Transverse colon (tissue), 4 donors: Measurements from ENCODE around the gene GPC5. TPM values are rescaled to one million over a fixed set of nuclear protein-coding genes. Genes with fewer than 3 reads are reported as not detected.

Experiments
- DNase-seq: peaks from one replicate; pipeline ENCODE4 v3.0.0-alpha.2; 2019
- H3K27ac ChIP-seq, 4 donors: fragments of 200-600 bp; sonication (generic); 2 replicates each; pipeline ENCODE4 v1.5.1; 2016 to 2018; ENCODE audit warnings: inconsistent platforms in 4 of 4
- H3K27me3 ChIP-seq: fragments of 200-600 bp; sonication (generic); 2 replicates; pipeline ENCODE4 v1.5.1; 2017; ENCODE audit warnings: inconsistent platforms
- H3K36me3 ChIP-seq, 4 donors: fragments of 200-600 bp; sonication (generic); 2 replicates each; pipeline ENCODE4 v1.5.1; 2017 to 2019; ENCODE audit warnings: inconsistent platforms in 4 of 4
- H3K4me1 ChIP-seq, 4 donors: fragments of 200-600 bp; sonication (generic); 2 replicates each; pipeline ENCODE4 v1.5.1; 2017 to 2020; ENCODE audit warnings: inconsistent platforms in 4 of 4
- H3K4me3 ChIP-seq, 4 donors: fragments of 200-600 bp; sonication (generic); 1 replicate in 1 of 4; 2 replicates in 3 of 4; pipeline versions ENCODE4 v1.5.1 to v1.6.1; 2017 to 2019; ENCODE audit warnings: inconsistent platforms in 4 of 4
- H3K9me3 ChIP-seq, 2 donors: fragments of 200-600 bp; sonication (generic); 2 replicates each; pipeline ENCODE4 v1.5.1; 2017 to 2019; ENCODE audit warnings: inconsistent platforms in 2 of 2
- CTCF ChIP-seq, 5 experiments: fragments of 200-600 bp in 3 of 5; fragments of 450-650 bp in 2 of 5; sonication (generic) in 3 of 5; IDR thresholded peaks; 1 replicate in 2 of 5; 2 replicates in 3 of 5; pipeline ENCODE4 v1.5.1; 2016 to 2017; ENCODE audit warnings: antibody characterized with exemption in 5 of 5, inconsistent platforms in 3 of 5, mild to moderate bottlenecking in 2 of 5, moderate library complexity in 1 of 5
- EP300 ChIP-seq: sonication (generic); formaldehyde crosslinking; IDR thresholded peaks from one replicate; pipeline ENCODE4 v1.6.1; 2017; ENCODE audit warnings: antibody characterized with exemption, low read depth
- POLR2A ChIP-seq: fragments of 450-650 bp; IDR thresholded peaks from one replicate; pipeline ENCODE4 v1.6.1; 2016; ENCODE audit warnings: antibody characterized with exemption, mild to moderate bottlenecking, moderate library complexity
- POLR2AphosphoS5 ChIP-seq, 3 donors: sonication (generic); formaldehyde crosslinking; IDR thresholded peaks; one replicate each; pipeline ENCODE4 v1.6.1; 2016; ENCODE audit warnings: antibody characterized with exemption in 3 of 3
- WGBS, 2 donors: methylation state at CpG; one replicate each; pipeline ENCODE4 v1.1.5; 2018; ENCODE audit warnings: low coverage in 1 of 2; 5-methylcytosine and 5-hydroxymethylcytosine counted together
- in situ Hi-C, 4 donors: fragments of 200-750 bp; cut with MboI; loops; one replicate each; pipeline versions ENCODE4 v1.15.0 to v1.15.1; 2017; ENCODE audit warnings: low sequenced_read_pairs in 3 of 4, low pct_ligation_motif_present in 1 of 4, low pct_unique_long_range_greater_than_20kb in 1 of 4
- intact Hi-C: fragments of 100-400 bp; cut with DNase I; formaldehyde crosslinking; loops from one replicate; pipeline ENCODE4 v1.15.1; 2023; ENCODE audit warnings: low total_unique reads
- total RNA-seq, 4 donors: library from RNA; depleted of rRNA; stranded (reverse); fragments of >200 nt; gene quantifications; one replicate each; pipeline ENCODE4 v1.1.0, GENCODE V29; 2016

Gene GPC5
- total RNA-seq, 4 donors from 2014 or later, result 0.48 to 1.4 TPM; not detected in 2

GRCh38 chr13:91540158-91540736 lies 141.8 kb downstream of the GPC5 start:
- Histone ChIP-seq H3K27me3 (no peaks in the 10 kb centered on the region), H3K4me3 (no peak overlapping the region), H3K27ac (peak overlapping the region in 3 of 4 donors; percentile 30 to 64 (median 53)), H3K36me3 (no peaks in the 10 kb centered on the region), H3K4me1 (peaks cover 0 to 21% (median 5%) of the 10 kb centered on the region in 4 donors), H3K9me3 (no peaks in the 10 kb centered on the region)
- no peak for TF ChIP-seq POLR2AphosphoS5 (IDR thresholded peaks at IDR 0.05)
- TF ChIP-seq POLR2A, result no peak
- TF ChIP-seq CTCF (IDR thresholded peaks at IDR 0.05), result no peak
- TF ChIP-seq EP300, result no peak
- intact Hi-C loops, result no loop called here
- in situ Hi-C loops, result no loop called here
- WGBS, 2 donors, result 43 to 57% methylated on average over 1 of the region's 1 CpG
- no peak for DNase-seq

- Histone ChIP-seq H3K4me1 (peaks cover 0 to 16% (median 4%) of the 10 kb centered on the region in 4 donors), H3K4me3 (no peak overlapping the region), H3K36me3 (no peaks in the 10 kb centered on the region), H3K27ac (no peak overlapping the region), H3K9me3 (no peaks in the 10 kb centered on the region), H3K27me3 (no peaks in the 10 kb centered on the region)
- 66 to 83% methylated on average over 1 to 3 of the region's 3 CpGs for WGBS, 2 donors
- intact Hi-C loops (no loop called here), in situ Hi-C loops (no loop called here)
- DNase-seq, result no peak
- TF ChIP-seq POLR2AphosphoS5 (IDR thresholded peaks at IDR 0.05) (no peak), POLR2A (no peak), EP300 (no peak), CTCF (IDR thresholded peaks at IDR 0.05) (no peak)
These were observed 146.3 kb downstream of the GPC5 start for GRCh38 chr13:91544723-91545122.

GRCh38 chr13:91546900-91547299 lies 148.5 kb downstream of the GPC5 start:
- TF ChIP-seq POLR2A, result no peak
- no peak for TF ChIP-seq EP300
- TF ChIP-seq CTCF (IDR thresholded peaks at IDR 0.05), result no peak
- TF ChIP-seq POLR2AphosphoS5 (IDR thresholded peaks at IDR 0.05), result no peak
- Histone ChIP-seq H3K4me3 (no peak overlapping the region), H3K27me3 (no peaks in the 10 kb centered on the region), H3K9me3 (no peaks in the 10 kb centered on the region), H3K4me1 (no peaks in the 10 kb centered on the region), H3K27ac (no peak overlapping the region), H3K36me3 (no peaks in the 10 kb centered on the region)
- no peak for DNase-seq
- 80 to 93% methylated on average over 2 of the region's 2 CpGs for WGBS, 2 donors
- intact Hi-C loops, result no loop called here
- in situ Hi-C loops, result no loop called here

- TF ChIP-seq CTCF (IDR thresholded peaks at IDR 0.05), result no peak
- no peak for TF ChIP-seq POLR2A
- no peak for TF ChIP-seq POLR2AphosphoS5 (IDR thresholded peaks at IDR 0.05)
- TF ChIP-seq EP300, result no peak
- Histone ChIP-seq H3K4me1 (no peaks in the 10 kb centered on the region), H3K4me3 (no peak overlapping the region)
These were observed 155.2 kb downstream of the GPC5 start for GRCh38 chr13:91553584-91553983.

More at GRCh38 chr13:91553584-91553983, 155.2 kb downstream of the GPC5 start:
- WGBS, 2 donors, result 81 to 84% methylated on average over 2 of the region's 2 CpGs
- Histone ChIP-seq H3K36me3 (no peaks in the 10 kb centered on the region), H3K27me3 (no peaks in the 10 kb centered on the region), H3K27ac (no peak overlapping the region), H3K9me3 (no peaks in the 10 kb centered on the region)
- intact Hi-C loops (no loop called here), in situ Hi-C loops (no loop called here)
- no peak for DNase-seq
